ENCODE data around the gene FZD4.
A peak's percentile ranks its signal among the peaks of the same experiment; 100 is the strongest.
"Not testable (repeated sequence)": the region's sequence is repeated elsewhere in the genome, so short reads cannot be mapped to it uniquely, and the experiment has no call there.

The FZD4 gene

GRCh38 chr11:86972734-86973133 lies 17.5 kb upstream of the FZD4 start:
- DNase-seq (ENCODE audit: low spot score), result no peak

GRCh38 chr11:86969258-86969657 lies 14.1 kb upstream of the FZD4 start:
- no peak for DNase-seq (ENCODE audit: low spot score)

- not testable (repeated sequence) for DNase-seq (ENCODE audit: low spot score)
Observed at GRCh38 chr11:86967601-86968000, 12.4 kb upstream of the FZD4 start.

- DNase-seq (ENCODE audit: low spot score), result no peak
Observed at GRCh38 chr11:86957976-86958646, 2.9 kb upstream of the FZD4 start.

GRCh38 chr11:86956905-86957195 lies 1.7 kb upstream of the FZD4 start:
- DNase-seq (ENCODE audit: low spot score), result no peak

- no peak for DNase-seq (ENCODE audit: low spot score)
Observed at GRCh38 chr11:86955111-86955360, 159 bp downstream of the FZD4 start.

- peak; percentile 7 for DNase-seq (ENCODE audit: low spot score)
Observed at GRCh38 chr11:86954269-86955110, 705 bp downstream of the FZD4 start.

- no peak for DNase-seq (ENCODE audit: low spot score)
Observed at GRCh38 chr11:86952221-86952875, 2.8 kb downstream of the FZD4 start.

- no peak for DNase-seq (ENCODE audit: low spot score)
Observed at GRCh38 chr11:86951706-86952105, 3.5 kb downstream of the FZD4 start.

- no peak for DNase-seq (ENCODE audit: low spot score)
Observed at GRCh38 chr11:86950661-86950995, 4.6 kb downstream of the FZD4 start.

- DNase-seq (ENCODE audit: low spot score), result no peak
Observed at GRCh38 chr11:86949995-86950660, 5.1 kb downstream of the FZD4 start.

GRCh38 chr11:86948733-86949132 lies 6.5 kb downstream of the FZD4 start:
- DNase-seq (ENCODE audit: low spot score), result no peak

- no peak for DNase-seq (ENCODE audit: low spot score)
Observed at GRCh38 chr11:86947541-86947940, 7.7 kb downstream of the FZD4 start.

- not testable (repeated sequence) for DNase-seq (ENCODE audit: low spot score)
Observed at GRCh38 chr11:86943505-86943904, 11.7 kb downstream of the FZD4 start.

GRCh38 chr11:86941871-86942599 lies 13.2 kb downstream of the FZD4 start:
- no peak for DNase-seq (ENCODE audit: low spot score)

- no peak for DNase-seq (ENCODE audit: low spot score)
Observed at GRCh38 chr11:86941077-86941870, 13.9 kb downstream of the FZD4 start.

GRCh38 chr11:86940122-86940777 lies 14.9 kb downstream of the FZD4 start:
- DNase-seq (ENCODE audit: low spot score), result no peak

GRCh38 chr11:86938900-86939880 lies 16.0 kb downstream of the FZD4 start:
- DNase-seq (ENCODE audit: low spot score), result peak; percentile 12

- DNase-seq (ENCODE audit: low spot score), result no peak
Observed at GRCh38 chr11:86938203-86938899, 16.8 kb downstream of the FZD4 start.
